Suppressor macrophage treated with lipopolysaccharide for 1 hour (primary cell): ENCODE measurements around the gene CHCHD10.

Experiments
- DNase-seq, 3 donors: peaks; one replicate each; pipeline ENCODE4 v3.0.0-alpha.2; 2020 to 2022

The CHCHD10 gene

DNA sequence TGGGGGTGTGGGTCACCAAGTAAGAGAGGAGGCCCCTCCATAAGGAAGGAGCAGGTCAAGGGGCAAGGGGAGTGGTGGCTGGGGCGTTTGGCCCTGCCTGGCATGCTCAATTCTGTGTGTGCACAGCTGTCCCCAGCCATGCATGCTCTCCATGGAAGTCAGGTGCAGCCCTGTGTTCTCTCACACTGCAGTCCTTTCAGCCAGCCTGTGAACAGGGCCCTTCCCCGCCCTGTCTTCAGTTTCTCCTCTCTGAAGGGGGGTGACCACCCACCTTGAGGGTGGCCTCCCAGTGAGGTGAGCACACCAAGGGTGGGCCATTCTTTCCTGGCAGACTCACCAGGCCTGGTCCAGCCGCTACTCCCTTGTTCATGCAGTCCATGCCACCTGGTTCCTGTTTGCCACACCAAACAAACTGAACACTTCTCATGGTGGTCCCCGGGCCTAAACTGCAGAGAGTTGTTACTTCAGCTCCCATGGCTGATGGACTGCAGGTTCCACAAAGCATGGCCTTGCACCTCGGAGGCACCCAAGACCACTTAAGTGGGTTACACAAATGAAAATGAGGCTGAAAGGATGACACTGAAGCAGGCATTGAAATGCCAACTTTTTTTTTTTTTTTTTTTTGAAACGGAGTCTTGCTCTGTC lies 1.7 kb upstream of the CHCHD10 start:
- DNase-seq = no peak

DNA sequence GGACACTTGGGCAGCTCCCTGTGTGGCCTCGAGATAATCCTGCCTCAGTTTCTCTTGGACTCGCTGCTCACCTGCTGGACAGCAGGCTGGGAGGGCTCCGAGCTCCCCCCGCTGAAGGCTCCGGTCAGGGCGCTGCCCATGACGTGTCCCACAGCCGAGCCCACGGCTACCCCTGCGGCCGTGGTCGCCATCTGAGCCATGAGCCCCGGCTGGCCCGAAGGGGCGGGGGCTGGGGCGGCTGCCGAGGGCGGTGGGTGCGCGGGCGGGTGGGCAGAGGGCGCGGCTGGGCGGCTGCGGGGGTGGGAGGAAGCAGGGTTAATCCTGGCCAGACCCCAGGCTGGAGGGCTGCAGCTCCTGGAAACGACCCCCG lies 484 bp downstream of the CHCHD10 start:
- DNase-seq = no peak

DNA sequence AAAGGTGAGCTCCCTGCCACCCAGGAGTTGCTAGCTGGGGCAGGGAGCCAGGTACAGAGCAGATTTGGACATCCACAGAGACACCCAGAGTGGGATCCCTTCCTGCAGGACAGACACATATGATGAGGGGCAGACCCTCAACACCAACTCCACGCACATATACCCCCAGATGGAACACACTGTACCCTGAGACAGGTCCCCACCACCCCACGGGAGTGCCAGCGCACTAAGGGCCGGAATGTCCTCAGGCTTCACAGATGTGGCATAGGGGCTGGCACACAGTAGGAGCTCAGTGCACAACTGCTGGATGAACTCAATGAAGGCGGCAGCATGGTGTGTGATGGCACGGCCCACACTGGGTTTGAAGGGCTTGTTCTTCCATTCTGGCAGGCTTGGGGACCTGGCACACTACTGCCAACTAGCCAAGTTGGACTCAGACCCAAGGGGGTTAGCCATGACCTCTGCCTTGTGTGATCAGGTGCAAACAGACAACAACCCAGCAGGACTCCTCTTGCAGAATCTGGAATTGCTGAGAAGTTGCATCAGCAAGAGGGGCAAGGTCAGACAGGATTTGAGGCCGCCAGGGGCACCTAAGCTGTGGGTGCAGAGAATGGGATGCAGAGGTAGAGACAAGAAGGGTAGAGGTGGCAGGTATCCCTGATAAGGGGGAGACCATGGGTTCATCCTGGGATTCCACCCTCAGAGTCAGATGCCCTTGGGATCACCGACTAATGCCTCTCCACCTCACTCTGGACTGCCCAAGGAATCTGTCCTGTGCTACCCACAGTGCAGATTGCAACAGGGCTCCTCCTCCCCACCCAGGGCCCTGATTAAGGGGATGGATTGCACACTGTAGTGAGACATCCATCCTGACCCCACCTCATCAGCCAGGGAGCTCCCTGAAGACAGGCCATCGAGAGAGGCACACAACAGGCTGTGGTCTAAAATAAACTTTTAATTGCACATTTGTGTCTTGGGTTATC lies 2.6 kb downstream of the CHCHD10 start:
- no peak for DNase-seq

DNA sequence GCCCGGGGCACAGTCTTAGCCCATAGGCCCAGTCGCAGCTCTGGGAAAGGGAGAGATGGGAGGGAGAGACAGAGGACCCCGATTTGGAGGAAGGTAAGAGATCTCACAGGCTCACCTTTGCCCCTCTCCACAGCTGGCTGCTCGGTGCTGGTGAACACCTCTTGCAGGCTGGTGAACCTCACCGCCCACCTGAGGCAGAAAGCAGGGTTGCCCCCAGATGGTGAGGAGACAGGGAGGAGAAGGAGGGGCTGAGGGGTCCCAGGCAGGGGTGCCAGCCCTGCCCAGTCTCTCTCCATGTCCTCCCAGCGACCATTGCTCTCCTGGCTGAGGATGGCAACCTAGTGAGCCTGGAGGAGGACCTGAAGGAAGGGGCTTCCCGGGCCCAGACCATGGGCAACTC lies 3.8 kb downstream of the CHCHD10 start:
- no peak for DNase-seq

DNA sequence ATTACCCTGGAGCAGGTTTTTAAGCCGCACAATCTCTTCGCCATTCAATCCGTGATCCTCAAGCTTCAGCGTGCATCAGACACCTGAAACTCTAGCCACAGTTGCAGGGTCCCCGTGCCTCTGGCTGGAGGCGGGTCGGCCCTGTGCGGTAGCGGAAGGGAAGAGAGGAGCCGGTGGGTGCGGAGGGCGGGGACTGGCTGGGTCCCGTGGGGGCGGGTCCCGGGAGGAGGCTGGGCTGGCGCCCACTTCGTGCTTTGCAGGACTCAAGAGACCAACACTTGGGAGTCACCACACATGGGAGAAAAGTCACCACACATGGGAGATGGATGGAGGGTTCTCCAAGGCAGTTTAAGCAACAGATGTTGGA lies 4.2 kb downstream of the CHCHD10 start:
- peak in 2 of 3 donors; percentile 39 to 49 for DNase-seq

DNA sequence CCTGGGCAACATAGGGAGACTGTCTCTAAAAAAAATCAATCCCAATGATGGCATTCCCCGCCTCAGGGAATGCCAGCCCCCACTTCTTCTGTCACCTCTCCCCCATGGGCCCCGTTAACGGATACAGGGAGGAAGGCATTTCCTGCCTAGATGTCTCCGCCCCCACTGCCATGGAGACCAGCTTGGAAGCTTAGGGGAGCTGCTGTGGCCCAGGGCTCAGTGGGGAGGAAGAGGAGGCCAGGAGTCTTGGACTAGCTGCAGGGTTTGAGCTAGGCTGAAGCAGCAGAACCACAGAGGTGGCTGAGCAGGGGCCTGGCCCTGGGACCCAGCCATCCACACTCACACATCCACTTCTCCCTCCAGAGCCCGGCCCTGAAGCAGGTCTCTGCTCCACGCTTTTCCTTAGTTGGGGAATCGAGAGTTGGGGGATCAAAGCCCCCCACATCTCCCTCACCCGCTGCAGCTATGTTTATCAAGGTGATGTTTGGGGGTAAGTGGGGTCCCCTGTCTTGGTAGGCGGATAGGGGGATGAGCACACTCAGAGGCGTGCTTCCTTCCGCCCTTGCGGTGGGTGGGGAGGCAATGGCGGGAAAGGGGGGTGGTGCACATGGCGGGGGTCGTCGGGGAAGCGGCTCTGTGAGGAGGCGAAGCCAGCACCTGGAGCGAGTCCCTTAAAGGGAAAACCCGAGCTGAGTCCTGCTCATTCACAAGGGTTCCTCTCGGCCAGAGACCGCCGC lies 4.8 kb downstream of the CHCHD10 start, which contains the start of gene C22orf15:
C22orf15 (plus strand) TSS at position 149 of the 737 bp plus-strand sequence; CDS start at position 466, 317 bp downstream.
- DNase-seq = no peak

DNA sequence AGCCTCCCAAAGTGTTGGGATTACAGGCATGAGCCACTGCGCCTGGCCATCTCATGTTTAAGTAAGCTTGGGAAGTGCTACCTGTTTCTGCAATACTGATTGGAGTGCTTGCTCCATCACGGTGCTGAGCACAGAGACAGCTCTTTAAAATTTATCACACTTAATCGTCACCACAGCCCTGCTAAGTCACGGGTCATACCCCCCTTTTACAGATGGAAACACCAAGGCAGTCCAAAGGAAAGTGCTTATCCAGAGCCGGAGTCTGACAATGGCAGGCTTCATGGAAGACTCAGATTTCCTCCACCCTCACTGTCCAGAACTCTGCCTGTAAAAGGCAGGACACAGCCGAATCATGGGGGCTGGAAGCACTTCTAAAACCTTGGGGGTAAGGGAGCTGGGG lies 7.7 kb downstream of the CHCHD10 start:
- DNase-seq = no peak

DNA sequence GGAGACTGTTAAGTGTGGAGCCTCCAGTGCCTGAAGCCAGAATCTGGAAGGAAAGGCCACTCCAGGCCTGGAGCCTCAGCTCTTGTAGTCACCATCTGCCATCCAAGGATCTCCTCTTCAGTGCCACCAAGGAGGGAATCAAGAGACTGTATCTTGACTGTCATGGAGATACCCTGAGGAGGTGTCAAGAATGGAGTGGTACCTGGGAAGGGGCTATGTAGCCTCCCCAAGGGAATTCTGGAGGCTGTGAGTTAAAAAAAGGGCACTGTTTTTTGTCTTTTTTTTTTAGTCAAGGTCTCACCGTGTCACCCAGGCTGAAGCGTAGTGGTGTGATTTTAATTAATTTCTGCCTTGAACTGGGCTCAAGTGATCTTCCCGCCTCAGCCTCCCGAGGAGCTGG lies 8.2 kb downstream of the CHCHD10 start:
- no peak for DNase-seq

DNA sequence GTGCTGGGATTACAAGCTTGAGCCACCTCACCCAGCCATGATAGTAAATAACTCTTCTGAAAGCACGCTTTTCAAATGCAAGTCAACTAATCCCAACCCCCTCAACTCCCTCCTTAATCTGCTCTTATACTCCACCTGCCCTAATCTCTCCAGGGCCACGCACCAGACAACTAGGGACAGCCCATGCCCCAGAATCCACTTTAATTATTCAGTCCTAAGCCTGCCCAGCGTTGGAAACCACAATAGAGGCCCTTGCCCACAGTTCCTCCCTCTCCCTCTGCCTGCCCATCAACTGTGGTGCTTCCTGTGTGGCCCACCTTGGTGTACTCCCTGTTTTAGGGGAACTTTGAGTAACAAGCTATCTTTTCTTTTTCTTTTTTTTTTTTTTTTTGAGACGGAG lies 10.9 kb downstream of the CHCHD10 start:
- no peak for DNase-seq

DNA sequence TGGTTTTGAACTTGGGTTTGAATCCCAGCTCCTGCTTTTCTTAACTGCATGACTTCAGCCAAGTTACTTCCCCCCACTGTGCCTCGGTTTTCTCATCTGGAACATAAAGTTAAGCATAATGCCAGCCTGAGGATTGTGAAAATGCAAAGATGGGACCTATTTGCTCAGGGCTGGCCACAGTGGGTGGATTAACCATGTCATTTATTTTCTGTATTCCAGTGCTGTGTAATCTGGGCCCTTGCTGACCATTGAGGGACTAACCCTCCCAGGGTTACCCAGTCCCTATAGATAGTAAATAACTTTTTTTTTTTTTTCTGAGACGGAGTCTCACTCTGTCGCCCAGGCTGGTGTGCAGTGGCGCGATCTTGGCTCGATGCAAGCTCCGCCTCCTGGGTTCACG lies 12.1 kb downstream of the CHCHD10 start:
- no peak for DNase-seq

DNA sequence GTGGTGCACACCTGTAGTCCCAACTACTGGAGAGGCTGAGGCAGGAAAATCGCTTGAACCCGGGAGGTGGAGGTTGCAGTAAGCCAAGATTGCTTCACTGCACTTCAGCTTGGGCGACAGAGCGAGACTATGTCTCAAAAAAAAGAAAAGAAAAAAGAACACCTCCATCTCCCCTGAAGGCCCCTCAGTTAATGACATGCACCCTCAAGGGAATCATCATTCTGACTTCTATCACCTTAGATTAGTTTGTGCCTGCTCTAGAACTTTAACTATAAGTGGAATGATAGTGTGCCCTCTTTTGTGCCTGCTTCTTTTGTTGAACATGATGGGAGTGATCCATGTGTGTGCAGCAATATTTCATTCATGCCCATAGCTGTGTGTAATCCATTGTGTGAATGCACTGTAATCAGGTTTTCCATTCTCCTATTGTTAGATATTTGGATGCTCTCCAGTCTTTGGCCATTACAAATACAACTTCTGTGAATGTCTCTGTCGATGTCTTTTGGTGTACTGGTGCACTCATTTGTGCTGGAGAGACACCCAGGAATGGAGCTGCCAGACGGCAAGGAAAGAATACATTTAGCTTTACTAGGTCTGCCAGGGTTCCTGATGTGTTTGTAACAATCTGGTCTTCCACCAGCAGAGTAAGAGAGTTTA lies 12.7 kb downstream of the CHCHD10 start:
- no peak for DNase-seq

DNA sequence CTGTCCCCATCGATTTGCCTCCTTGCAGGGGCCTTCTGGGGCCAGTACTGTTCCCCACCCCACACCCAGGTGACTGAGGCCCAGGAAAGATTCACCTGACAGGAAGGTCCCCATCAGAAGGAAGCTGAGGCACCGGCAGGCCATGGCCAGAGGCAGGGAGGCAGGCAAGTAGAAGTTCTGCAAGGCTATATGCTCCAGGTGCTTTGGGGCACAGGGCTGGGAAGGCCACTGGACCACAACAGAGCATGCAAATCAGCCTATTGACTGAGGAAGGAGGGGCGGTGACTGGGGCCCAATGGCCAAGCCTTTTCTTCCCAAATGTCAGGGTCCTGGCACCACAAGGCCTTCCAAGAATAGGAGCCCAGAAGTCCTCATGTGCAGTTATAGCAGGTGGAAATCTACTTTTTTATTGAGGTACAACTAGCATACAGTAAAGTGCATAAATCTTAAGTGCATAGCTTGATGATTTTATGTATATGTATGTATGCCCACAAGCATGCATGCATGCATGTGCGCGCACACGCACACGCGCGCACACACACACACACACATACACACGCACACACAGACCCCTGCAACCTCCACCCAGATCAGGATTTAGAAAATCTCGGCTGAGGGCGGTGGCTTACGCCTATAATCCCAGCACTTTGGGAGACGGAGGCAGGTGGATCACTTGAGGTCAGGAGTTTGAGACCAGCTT lies 13.4 kb downstream of the CHCHD10 start, which contains the start of gene VPREB3:
VPREB3 (minus strand) TSS at position 206 of the 700 bp plus-strand sequence; CDS start at position 144, 62 bp downstream.
- DNase-seq = no peak

DNA sequence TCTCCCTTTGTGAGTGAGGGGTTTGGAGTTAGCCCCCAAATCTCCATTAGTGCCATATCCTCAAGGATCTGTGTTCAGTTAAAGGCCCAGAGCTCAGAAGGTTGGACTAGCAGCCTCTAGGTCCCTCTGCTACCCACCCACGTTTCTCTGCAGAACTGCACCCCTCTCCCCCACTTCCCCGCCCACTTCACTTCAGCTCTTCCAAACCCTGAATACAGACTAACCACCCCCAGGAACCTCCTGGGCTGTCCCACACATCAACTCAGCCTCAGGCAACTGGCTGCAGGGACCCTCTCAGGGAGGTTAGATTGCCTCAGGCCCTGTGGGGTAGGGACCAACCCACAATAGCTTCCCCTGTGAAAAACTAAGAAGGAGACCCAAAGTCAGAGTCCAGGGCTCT lies 14.4 kb downstream of the CHCHD10 start:
- DNase-seq = no peak

DNA sequence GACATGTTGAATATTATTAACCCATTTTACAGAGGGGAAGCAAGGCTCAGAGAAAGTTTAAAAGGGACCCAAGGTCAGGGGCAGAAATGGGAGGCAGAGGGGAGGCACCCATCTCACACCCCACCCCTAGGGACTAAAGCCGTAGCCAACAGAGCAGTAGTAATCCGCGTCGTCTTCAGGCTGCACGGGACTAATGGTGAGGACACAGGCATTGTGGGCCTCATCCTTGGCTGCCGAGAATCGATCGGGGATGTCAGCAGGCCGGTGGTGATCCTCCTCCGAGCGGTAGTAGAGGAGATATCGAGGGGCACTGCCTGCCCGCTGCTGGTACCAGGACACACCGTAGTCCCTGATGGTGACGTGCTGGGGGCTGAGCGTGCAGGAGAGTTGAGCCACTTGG lies 15.0 kb downstream of the CHCHD10 start:
- DNase-seq = no peak

DNA sequence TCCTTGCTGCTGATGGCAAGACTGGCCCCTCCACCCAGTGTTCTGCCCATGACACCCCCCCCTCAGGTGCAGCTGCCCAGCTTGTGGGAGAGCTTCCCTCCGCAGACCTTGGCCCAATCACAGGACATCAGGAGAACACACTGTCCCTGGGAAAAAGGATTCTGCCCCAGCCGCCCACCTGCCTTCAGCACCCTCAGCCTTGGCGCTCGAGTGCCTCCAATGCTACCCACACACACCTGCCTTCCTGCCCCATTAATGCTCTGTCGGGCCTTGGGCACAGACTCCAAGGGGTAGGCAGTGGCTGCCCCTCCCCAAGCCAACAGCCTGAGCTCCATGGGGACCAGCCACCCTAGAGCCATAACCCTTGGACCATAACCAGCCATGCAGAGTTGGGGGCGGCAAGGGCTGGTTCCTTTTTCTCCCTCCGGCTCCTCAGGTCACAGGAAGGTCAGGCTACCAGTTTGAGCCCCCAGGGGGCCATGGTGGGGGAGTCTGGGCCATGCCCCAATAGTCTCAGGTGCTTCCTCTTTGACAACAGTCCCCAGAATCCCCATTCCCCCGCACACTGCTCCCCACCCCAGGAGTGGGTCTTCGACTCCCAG lies 15.6 kb downstream of the CHCHD10 start:
- DNase-seq = no peak

DNA sequence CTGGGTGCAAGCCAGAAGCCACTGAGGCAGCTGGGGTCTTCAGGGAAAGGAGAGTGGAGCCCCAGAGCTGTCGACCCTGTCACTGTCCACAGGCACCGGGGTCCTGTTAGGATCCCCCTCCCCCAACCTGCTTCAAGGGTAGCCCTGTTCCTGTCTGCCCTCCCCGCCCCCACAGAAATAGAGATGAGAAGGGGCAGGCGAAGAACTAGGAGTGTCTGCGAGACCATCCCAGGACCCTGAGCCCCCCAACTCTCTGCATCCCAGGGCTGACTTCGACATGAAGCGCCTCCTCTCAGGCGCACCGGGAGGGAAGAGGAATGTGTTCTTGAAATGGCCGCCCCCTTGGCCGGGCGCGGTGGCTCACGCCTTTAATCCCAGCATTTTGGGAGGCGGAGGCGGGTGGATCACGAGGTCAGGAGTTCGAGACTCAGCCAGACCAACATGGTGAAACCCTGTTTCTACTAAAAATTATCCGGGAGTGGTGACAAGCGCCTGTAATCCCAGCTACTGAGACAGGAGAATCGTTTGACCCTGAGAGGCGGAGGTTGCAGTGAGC lies 16.3 kb downstream of the CHCHD10 start:
- peak in 1 of 3 donors; percentile 26 for DNase-seq

DNA sequence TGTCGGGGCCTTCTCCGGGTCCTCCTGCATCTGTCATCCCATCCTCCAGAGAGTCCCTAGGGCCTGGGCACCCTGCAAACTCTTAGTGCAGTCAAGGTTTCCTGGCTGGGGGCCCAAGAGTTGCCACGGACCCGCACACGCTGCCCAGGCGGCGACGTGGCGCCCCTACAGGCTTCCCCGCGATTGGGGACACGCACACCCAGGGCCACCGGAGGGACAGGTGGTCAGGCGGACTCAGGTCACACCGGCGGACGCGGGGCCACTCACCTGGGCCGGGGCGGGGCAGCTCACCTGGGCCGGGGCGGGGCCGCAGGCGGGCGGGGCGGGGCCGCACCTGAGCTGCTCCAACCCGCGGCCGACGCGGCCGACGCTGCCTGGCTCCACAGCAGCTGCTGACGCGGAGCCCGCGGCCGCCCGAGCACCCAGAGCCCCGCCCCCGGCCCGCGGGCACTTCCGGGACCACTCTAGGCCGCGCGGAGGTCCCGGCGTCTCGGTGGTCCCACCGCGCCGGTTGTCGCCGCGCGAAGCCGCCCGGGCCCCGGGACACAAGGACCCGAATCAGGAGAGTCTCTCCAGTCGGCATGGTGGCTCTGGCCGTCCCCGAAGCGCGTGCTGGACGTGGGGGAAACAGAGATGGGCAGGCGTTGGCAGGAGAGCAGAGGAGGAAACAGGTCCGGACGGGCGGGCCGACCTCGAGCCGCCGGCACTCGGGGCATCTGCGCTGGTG lies 16.9 kb downstream of the CHCHD10 start, which contains the start of gene ZNF70:
ZNF70 (minus strand) TSS at position 399 of the 727 bp plus-strand sequence. CDS start 5,972 bp downstream, outside the sequence.
- peak; percentile 75 to 95 (median 89) for DNase-seq

DNA sequence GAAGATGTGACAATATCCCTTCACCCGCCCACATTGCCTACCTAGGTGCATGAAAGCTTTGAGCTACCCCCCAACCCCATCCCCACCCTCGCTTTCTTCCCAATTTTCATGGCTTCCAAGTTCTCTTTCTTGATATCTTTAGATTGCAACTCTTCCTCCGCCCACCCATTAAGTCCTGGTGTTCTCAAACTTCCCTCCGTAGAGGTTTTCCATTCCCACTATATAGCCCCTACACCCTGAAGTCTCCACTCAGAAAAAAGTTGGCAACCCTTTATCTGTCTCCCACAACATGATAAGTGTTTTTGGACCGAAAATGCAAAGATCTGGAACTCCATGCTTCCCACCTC lies 17.4 kb downstream of the CHCHD10 start:
- no peak for DNase-seq

DNA sequence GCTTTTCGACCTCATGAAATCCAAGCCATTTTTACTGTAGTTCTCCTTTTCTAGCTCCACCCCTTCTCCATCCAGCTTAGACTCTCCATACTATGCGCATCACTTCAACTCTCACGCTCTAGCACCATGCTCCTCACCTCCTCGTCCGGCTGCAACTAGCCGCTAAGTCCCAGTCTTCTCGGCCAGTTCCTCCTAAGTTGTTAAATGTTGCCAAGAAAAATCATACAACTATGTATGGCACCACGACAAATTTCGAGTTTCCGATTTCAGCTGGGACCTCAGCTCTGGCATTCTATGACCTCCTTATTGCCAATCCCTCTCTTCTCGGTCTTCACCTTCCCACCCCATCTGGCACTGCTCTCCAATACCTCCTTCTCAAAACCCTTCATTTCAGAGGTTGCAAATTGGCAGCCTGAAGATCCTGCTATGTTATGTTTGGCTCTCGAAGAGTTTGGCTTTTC lies 17.9 kb downstream of the CHCHD10 start:
- no peak for DNase-seq

DNA sequence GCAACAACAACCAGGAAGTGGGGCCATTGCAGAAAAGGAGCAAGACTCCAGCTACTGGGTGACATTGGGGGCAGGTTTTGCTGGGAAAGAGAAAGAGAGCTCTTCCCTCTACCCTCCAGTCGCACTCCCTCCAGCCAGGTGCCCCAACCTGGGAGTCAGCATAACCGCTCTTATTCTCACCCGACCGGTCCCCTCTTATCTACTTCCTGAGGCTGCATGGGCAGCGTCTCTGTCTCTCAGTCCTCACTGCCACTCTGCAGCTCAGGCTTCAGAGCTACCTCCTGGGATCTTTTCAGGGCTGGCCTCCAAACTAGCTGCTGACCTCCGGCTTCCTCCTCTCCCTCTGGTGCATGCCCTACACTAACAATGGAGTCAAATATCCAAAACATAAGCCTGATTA lies 22.0 kb downstream of the CHCHD10 start:
- no peak for DNase-seq
